Colon (tissue), 2 donors: ENCODE measurements around the gene ARHGEF33.

Experiments
- FAIRE-seq: peaks from 2 replicates; lab custom pipeline; 2012; peaks lifted over from hg19 to GRCh38; lab: Jason Lieb, UNC
- donor health status: control.
- donor health status: control.

ARHGEF33 gene

DNA sequence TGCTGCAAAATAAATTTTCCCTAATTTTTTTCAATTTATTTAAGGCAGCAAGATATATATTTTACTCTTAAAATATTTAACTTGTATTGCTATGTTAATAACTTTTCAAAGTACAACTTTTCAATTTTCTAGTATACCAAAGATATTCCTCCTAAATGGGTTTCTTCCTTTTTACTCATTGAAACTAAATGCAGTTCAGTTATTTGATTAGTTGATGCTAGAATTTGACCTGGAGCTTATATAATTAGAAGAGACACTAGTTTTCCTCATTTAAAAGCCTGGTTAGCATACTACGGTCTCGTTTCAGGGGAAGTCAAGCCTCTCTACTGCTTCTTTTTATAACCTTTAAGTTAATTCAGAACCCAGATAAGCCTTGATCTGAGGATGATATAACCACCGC, at the start of gene ARHGEF33:
Gene ARHGEF33, plus strand, starts transcription at position 301 of the 400 bp plus-strand sequence. CDS start 29,573 bp downstream, outside the sequence.
- no peak for FAIRE-seq

DNA sequence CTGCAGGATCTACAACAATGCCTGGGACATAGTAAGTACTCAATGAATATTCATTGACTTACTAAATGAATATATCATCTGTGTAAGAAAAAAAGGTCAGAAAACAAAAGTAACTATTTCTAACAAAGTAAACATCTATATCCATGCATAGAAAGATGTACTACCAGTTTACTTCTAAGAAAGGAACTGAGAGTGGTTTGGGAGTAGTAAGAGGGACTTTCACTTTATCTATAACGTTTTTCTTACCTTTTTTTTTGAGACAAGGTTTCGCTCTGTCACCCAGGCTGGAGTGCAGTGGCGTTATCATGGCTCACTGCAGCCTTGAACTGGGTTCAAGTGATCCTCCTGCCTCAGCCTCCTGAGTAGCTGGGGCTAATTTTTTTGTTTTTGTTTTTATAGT, 39.6 kb upstream of the ARHGEF33 start:
- FAIRE-seq: no peak

DNA sequence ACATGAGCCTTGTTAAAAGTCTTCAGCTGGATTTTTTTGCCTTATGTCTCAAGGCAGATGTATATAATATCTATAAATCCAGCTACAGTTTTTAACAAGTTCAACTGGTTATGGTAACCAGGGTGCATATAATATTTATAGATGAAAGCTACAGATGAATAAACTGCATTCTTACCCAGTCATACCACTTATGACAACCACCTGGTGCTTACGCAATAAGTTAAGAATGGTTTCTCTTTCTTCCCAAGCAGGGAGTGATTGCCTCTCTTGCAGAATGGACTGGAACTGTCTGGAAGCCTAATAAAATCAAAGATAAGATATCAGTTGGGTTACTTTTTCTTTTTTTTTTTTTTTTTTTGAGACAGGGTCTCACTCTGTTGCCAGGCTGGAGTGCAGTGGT, 33.5 kb upstream of the ARHGEF33 start:
- no peak for FAIRE-seq

- FAIRE-seq: no peak
These were observed 27.2 kb upstream of the ARHGEF33 start for GRCh38 chr2:38862476-38862875.

- FAIRE-seq: no peak
These were observed 26.5 kb upstream of the ARHGEF33 start for GRCh38 chr2:38863061-38863695.

DNA sequence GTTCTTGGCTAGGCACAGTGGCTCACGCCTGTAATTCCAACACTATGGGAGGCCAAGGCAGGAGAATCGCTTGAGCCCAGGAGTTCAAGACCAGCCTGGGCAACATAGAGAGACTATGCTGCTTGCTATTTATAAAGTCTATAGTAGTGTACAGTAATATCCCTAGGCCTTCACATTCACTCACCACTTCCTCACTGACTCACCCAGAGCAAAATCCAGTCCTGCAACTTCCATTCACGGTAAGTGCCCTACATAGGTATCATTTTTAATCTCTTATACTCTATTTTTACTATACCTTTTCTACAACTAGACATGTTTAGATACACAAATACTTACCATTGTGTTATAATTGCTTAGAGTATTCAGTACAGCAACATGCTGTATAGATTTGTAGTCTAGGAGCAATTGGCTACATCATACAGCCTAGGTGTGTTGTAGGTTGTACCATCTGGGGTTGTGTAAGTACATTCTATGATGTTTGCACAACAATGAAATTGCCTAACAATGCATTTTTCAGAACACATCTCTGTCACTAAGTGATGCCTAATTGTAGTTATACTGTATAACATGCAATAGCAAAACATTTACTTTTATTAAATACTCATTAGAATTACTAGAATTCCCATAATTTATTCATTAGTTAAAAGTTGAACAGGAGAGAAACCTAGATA, 22.8 kb upstream of the ARHGEF33 start:
- no peak for FAIRE-seq

GRCh38 chr2:38871432-38871831, 18.2 kb upstream of the ARHGEF33 start:
- FAIRE-seq: no peak

DNA sequence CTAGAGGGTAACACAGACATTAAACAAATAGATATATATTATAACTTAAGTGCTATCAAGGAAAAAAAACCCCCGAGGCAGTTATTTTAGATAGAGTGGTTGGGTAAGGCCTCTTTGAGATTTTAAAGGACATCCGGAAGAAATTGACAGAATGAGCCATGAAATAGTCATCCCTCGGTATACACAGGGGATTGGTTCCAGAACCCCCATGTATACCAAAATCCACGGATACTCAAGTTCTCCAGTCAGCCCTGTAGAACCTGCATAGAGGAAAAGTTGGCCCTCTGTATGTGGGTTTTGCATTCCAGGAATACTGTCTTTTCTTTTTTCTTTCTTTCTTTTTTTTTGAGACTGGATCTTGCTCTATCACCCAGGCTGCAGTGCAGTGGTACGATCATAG, 15.9 kb upstream of the ARHGEF33 start:
- no peak for FAIRE-seq

- FAIRE-seq: no peak
These were observed 14.5 kb upstream of the ARHGEF33 start for GRCh38 chr2:38875227-38875575.

DNA sequence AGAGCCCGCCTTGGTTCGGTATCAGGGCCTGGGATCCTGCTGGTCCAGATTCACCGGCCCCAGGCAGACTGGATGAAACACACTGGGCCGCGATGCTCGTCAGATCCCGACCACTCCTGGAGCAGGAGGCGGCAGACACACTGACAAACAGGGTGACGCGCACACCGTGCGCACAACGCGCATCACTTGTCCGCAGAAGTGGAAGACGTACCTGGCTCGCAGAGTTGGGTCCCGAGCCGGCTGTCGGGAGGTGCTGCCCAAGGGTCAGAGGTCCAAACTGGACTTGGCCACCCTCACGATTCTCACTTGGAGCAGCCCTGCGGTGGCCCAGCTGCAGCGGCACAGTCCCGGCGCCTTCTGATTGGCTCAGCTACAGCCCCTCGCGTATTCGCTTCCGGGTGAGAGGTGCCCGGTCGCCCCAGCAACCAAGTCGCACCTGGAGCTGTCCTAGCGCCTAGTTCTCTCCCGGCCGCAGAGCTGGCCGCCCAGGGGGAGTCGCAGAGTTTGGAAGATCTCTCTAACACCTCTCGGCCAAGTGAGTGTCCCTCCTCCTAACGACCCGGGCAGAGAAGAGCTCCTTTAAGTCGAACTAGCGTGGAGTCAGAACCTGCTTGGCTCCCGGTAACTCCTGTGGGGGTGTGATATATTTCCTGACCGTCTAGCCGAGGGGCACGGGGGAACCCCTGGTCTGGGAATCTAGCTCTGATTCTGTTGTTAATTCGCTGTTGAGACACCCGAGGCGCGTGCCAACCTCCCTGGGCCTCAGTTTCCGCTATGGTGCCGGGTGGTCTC, 13.9 kb upstream of the ARHGEF33 start, which contains the start of the genes DHX57 and MORN2:
Gene DHX57, minus strand, starts transcription at position 359 of the 792 bp plus-strand sequence. CDS start 7,529 bp downstream, outside the sequence.
Gene MORN2, plus strand, starts transcription at position 401 of the 792 bp plus-strand sequence.
- no peak for FAIRE-seq

DNA sequence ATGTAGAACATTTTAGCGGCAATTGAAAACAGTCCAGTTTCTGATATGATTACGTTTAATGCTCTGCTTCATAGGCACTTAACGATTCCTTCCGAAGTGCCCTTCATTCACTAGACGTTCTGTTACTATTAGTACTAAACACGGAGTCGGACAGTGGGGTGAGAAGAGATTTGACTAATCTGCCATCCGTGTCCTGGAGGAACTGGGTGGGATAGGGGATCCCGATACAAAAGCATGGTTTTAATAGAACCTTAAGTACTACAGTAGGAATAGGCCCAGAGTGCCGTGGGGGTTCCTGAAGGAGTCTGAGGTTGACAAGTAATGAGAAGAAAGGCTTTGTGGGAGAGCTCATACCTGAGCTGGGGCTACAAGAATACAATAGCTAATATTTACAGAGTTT, 13.3 kb upstream of the ARHGEF33 start:
- no peak for FAIRE-seq

DNA sequence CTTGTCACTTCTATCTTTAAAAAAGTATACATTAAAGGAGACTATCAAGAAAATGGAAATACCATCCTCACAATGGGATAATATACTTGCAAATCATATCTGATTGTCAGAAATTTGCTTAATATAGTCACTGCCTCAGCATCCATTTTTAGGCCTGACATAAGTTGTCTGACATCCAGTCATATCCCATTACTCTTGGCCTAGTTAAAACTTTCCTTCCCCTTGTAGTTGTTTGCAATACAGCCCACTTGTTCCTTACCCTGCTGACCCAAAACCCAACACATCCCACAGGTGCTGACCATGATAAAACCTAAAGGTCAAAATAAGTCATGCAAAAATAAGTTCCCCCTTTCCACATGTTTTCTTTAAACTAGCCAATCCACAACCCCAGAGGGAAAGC, 3.6 kb upstream of the ARHGEF33 start:
- no peak for FAIRE-seq

- no peak for FAIRE-seq
These were observed 2.3 kb upstream of the ARHGEF33 start for GRCh38 chr2:38887347-38887746.

- no peak for FAIRE-seq
These were observed 1.6 kb upstream of the ARHGEF33 start for GRCh38 chr2:38887902-38888554.

DNA sequence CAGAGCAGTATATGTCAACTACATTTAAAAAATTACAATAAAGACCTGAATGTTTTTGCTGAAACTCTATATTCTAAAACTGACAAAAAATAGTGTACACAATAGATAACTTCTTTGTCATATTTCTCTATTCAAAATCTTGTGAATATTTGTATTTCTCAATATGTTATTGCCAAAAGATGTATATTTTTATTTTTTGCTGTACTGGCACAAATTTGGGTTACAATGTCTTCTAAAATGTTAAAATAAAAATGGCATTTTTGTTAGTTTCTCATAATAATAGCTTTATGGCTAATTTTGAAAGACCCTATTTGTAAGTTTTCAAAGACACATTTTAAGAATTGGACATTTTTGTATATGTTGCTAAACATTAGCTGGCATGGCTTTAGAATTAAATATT, 630 bp upstream of the ARHGEF33 start:
- peak; percentile 53 for FAIRE-seq

DNA sequence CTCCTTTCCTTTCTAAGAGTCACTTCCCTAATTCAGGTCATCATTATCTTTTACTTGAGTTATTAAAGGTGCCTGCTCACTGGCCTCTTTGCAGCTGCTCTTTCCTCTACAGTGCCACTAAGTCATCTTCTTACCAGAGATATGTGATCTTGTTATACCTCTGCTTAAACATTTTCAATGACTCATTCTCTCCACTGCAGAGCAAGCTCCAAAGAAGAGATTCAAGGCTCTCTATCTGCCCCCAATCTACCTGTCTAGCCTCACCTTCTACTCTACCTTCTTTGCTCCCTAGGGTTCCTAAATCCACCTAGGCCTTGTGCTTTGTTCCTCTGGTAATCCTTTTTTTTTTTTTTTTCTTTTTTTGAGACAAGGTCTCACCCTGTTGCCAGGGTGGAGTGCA, 3.1 kb downstream of the ARHGEF33 start:
- no peak for FAIRE-seq

DNA sequence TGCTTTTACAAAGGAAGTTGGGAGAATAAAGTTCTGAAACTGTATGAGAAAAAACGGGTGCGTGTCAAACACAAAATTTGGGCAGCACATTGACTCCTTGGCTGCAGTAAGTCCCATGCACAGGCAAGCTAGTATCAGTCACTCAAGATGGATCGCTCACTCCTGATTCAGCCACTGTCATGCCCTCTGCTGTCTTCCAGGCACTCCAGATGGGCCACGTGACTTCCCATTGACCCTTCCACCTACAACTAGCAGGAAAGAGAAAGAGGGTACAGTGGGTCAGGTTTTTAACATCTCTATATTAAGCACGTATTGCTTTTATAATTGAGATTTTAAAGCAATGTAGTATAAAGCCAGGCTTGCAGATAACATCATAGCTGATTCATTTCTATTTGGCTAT, 8.6 kb downstream of the ARHGEF33 start:
- no peak for FAIRE-seq

GRCh38 chr2:38900726-38901125, 11.1 kb downstream of the ARHGEF33 start:
- FAIRE-seq: no peak

DNA sequence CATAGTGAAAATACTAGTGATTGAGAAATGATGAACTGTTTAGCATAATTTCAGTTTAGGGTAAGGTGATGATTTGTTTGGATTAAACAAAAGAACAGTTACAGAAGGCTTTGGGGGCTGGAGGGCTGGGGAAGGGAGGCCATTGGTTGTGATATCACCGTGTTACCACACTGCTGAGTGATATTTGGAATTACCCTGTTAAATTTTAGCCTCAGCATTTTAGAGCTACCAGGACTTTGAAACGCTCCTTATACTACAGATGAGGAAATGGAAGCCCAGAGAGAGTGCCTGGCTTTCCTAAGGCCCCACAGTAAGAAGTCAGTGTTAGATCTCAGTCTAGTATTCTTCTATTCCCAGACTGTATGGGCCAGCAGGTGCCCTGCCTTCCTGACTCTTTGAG, 15.6 kb downstream of the ARHGEF33 start:
- FAIRE-seq: no peak

- FAIRE-seq: no peak
These were observed 17.6 kb downstream of the ARHGEF33 start for GRCh38 chr2:38907242-38907641.

- FAIRE-seq: no peak
These were observed 18.3 kb downstream of the ARHGEF33 start for GRCh38 chr2:38907743-38908562.

GRCh38 chr2:38909872-38910271, 20.2 kb downstream of the ARHGEF33 start:
- no peak for FAIRE-seq
